HepG2 (cell line): ENCODE measurements around the gene MAP2K5. TPM values are rescaled to one million over a fixed set of nuclear protein-coding genes. Genes with fewer than 3 reads are reported as not detected.

Experiments used
- ATAC-seq: fragments of 200-7000 bp; cut with Tn5 transposase; 3 replicates; pipeline ENCODE4 v1.9.1; 2020; ENCODE audit warnings: mild to moderate bottlenecking, moderate library complexity
- BruUV-seq: library from RNA; stranded (reverse); fragments of 400-500 nt; replicated peaks from 2 replicates; lab custom pipeline; 2021; lab: Mats Ljungman, UMichigan
- CTCF ChIA-PET: fragments of 300-600 bp; formaldehyde crosslinking; extraction: SDS; loops from one replicate; lab custom pipeline; 2021; ENCODE audit warnings: low total read pairs, inconsistent platforms, low intra/inter-chr PET ratio; lab: Yijun Ruan, JAX
- POLR2A ChIA-PET: fragments of 350-600 bp; sonication (Branson Sonifier 250); formaldehyde crosslinking; loops from one replicate; lab custom pipeline; 2020; ENCODE audit warnings: antibody characterized with exemption, inconsistent platforms; lab: Yijun Ruan, JAX
- DNase-seq: peaks from one replicate; pipeline ENCODE4 v3.0.0-alpha.2; 2015; ENCODE audit warnings: low spot score
- FAIRE-seq: peaks from 3 replicates; lab custom pipeline; 2011; peaks lifted over from hg19 to GRCh38; lab: Jason Lieb, UNC
- H2AFZ ChIP-seq: one replicate; pipeline ENCODE4 v1.6.1; 2011; ENCODE audit warnings: low read length, inconsistent platforms
- H3K27ac ChIP-seq: fragments of 300-600 bp; 3 replicates; pipeline ENCODE4 v1.8.0; 2011; ENCODE audit warnings: mixed run types, mild to moderate bottlenecking, mixed read lengths, low read length, inconsistent platforms; ENCODE audit not compliant: insufficient read depth; ENCODE audit errors: extremely low read length
- H3K27me3 ChIP-seq, 2 experiments: fragments of 200-600 bp in 1 of 2; 2 replicates in 1 of 2; 3 replicates in 1 of 2; pipeline versions ENCODE4 v1.6.0 to v1.8.0; 2011; ENCODE audit warnings: low read length in 2 of 2, mild to moderate bottlenecking in 2 of 2, moderate library complexity in 2 of 2, inconsistent platforms in 1 of 2; ENCODE audit not compliant: insufficient read depth in 2 of 2, control insufficient read depth in 1 of 2
- H3K36me3 ChIP-seq, 2 experiments: fragments of 200-600 bp in 1 of 2; replicated peaks in 1 of 2; 2 replicates in 1 of 2; 3 replicates in 1 of 2; pipeline versions ENCODE4 v1.5.1 to v1.8.0; 2011; ENCODE audit warnings: low read length in 2 of 2, inconsistent platforms in 1 of 2; ENCODE audit not compliant: insufficient read depth in 2 of 2, control insufficient read depth in 1 of 2
- H3K4me1 ChIP-seq: 2 replicates; pipeline ENCODE4 v1.5.1; 2012; ENCODE audit warnings: low read length, inconsistent platforms; ENCODE audit not compliant: insufficient read depth
- H3K4me2 ChIP-seq: 2 replicates; pipeline ENCODE4 v1.6.0; 2011; ENCODE audit warnings: low read depth, low read length, inconsistent platforms
- H3K4me3 ChIP-seq, 3 experiments: fragments of 200-600 bp in 1 of 3; sonication (generic), shearing (Covaris generic) in 1 of 3; replicated peaks in 1 of 3; 2 replicates each; pipeline ENCODE4 v1.5.1; 2011 to 2016; ENCODE audit warnings: low read length in 3 of 3, inconsistent platforms in 2 of 3, low read depth in 2 of 3, mild to moderate bottlenecking in 2 of 3, control low read depth in 1 of 3, mixed read lengths in 1 of 3; ENCODE audit not compliant: insufficient read depth in 1 of 3
- H3K79me2 ChIP-seq: one replicate; pipeline ENCODE4 v1.6.1; 2011; ENCODE audit warnings: low read length, inconsistent platforms; ENCODE audit not compliant: insufficient read depth
- H3K9ac ChIP-seq: 2 replicates; pipeline ENCODE4 v1.6.0; 2011; ENCODE audit warnings: mild to moderate bottlenecking, low read depth, low read length, inconsistent platforms; ENCODE audit not compliant: insufficient read depth
- H3K9me3 ChIP-seq: 2 replicates; pipeline ENCODE4 v1.5.1; 2012; ENCODE audit warnings: mild to moderate bottlenecking, low read length
- H4K20me1 ChIP-seq: 2 replicates; pipeline ENCODE4 v1.6.0; 2011; ENCODE audit warnings: inconsistent platforms, mild to moderate bottlenecking, low read length, moderate library complexity; ENCODE audit not compliant: insufficient read depth
- GABPA ChIP-seq, 2 experiments: IDR thresholded peaks; 2 replicates each; pipeline ENCODE4 v1.6.1; 2011 to 2016; ENCODE audit warnings: low read depth in 2 of 2, low read length in 1 of 2, missing biosample characterization in 1 of 2, missing genetic modification characterization in 1 of 2
- NCOA1 ChIP-seq: sonication (generic); formaldehyde crosslinking; IDR thresholded peaks from 2 replicates; pipeline ENCODE4 v1.9.0; 2021; ENCODE audit warnings: missing genetic modification reagents
- NONO ChIP-seq, 2 experiments: fragments of 450-650 bp in 1 of 2; sonication (generic) in 1 of 2; formaldehyde crosslinking in 1 of 2; IDR thresholded peaks in 1 of 2; conservative IDR thresholded peaks in 1 of 2; 2 replicates each; pipeline versions ENCODE4 v1.6.1 to v1.8.0; 2017 to 2022; ENCODE audit warnings: mild to moderate bottlenecking in 1 of 2, missing genetic modification reagents in 1 of 2, moderate library complexity in 1 of 2
- NR2F2 ChIP-seq: IDR thresholded peaks from 2 replicates; pipeline ENCODE4 v1.6.1; 2012; ENCODE audit warnings: low read depth, inconsistent platforms, borderline replicate concordance
- REXO4 ChIP-seq: sonication (generic); formaldehyde crosslinking; IDR thresholded peaks from 2 replicates; pipeline ENCODE4 v1.8.0; 2022; ENCODE audit warnings: missing genetic modification reagents, mild to moderate bottlenecking, borderline replicate concordance
- TBX2 ChIP-seq: sonication (generic); formaldehyde crosslinking; IDR thresholded peaks from 2 replicates; pipeline ENCODE4 v1.5.0; 2020; ENCODE audit warnings: missing genetic modification reagents, mild to moderate bottlenecking, borderline replicate concordance
- TCF12 ChIP-seq, 2 experiments: fragments of 450-650 bp in 1 of 2; sonication (generic) in 1 of 2; formaldehyde crosslinking in 1 of 2; IDR thresholded peaks; 2 replicates each; pipeline versions ENCODE4 v1.6.1 to v1.8.0; 2017 to 2022; ENCODE audit warnings: antibody characterized with exemption in 1 of 2, mild to moderate bottlenecking in 1 of 2, missing genetic modification reagents in 1 of 2, moderate library complexity in 1 of 2
- ZNF234 ChIP-seq: sonication (generic); formaldehyde crosslinking; conservative IDR thresholded peaks from 2 replicates; pipeline ENCODE4 v1.5.1; 2020; ENCODE audit warnings: mild to moderate bottlenecking, missing genetic modification reagents
- ZNF263 ChIP-seq: sonication (generic); formaldehyde crosslinking; IDR thresholded peaks from 2 replicates; pipeline ENCODE4 v1.4.0; 2020; ENCODE audit warnings: missing genetic modification reagents
- ZNF350 ChIP-seq: sonication (generic); formaldehyde crosslinking; IDR thresholded peaks from 2 replicates; pipeline ENCODE4 v1.4.0; 2020; ENCODE audit warnings: mild to moderate bottlenecking, low read depth, missing genetic modification reagents, borderline replicate concordance
- ZNF660 ChIP-seq: sonication (generic); formaldehyde crosslinking; IDR thresholded peaks from 2 replicates; pipeline ENCODE4 v1.5.1; 2020; ENCODE audit warnings: mild to moderate bottlenecking, low read depth, missing genetic modification reagents, borderline replicate concordance
- WGBS: methylation state at CpG from one replicate; pipeline ENCODE4 v1.1.6; 2017; ENCODE audit warnings: low lambda C conversion rate; 5-methylcytosine and 5-hydroxymethylcytosine counted together
- in situ Hi-C: cut with HindIII; loops from 2 replicates; pipeline ENCODE4 v1.10.0; 2017; ENCODE audit warnings: low pct_unique_long_range_greater_than_20kb; ENCODE audit not compliant: extremely low pct_ligation_motif_present
- intact Hi-C: fragments of 100-400 bp; cut with micrococcal nuclease; formaldehyde crosslinking; loops from one replicate; pipeline ENCODE4 v1.10.0; 2022; ENCODE audit not compliant: unreplicated experiment
- polyA plus RNA-seq, 8 experiments: library from polyadenylated mRNA; depleted of rRNA in 3 of 8; stranded (reverse) in 7 of 8; unstranded in 1 of 8; fragments of >200 nt; fragmentation: Illumina TruSeq in 4 of 8; extraction: Trizol in 4 of 8; gene quantifications; 2 replicates each; pipeline versions ENCODE4 v1.2.1 to v1.2.3, GENCODE V29; 2011 to 2016; ENCODE audit warnings: low read depth in 4 of 8, missing spikeins in 1 of 8, mixed read lengths in 1 of 8; ENCODE audit not compliant: insufficient read depth in 1 of 8
- total RNA-seq, 5 experiments: library from RNA; depleted of rRNA; stranded (reverse); fragments of >200 nt; fragmentation: Illumina TruSeq; extraction: Trizol; gene quantifications; 2 replicates each; pipeline ENCODE4 v1.2.3, GENCODE V29; 2016; ENCODE audit warnings: low read depth in 1 of 5
- TF ChIP-seq, protein P1 (sequence below): sonication (generic); formaldehyde crosslinking; IDR thresholded peaks from 2 replicates; pipeline ENCODE4 v1.8.1; 2023; ENCODE audit warnings: mild to moderate bottlenecking, moderate library complexity, missing genetic modification reagents
- TF ChIP-seq, protein P2 (sequence below): sonication (generic); formaldehyde crosslinking; IDR thresholded peaks from 2 replicates; pipeline ENCODE4 v1.4.0; 2020; ENCODE audit warnings: missing genetic modification reagents, borderline replicate concordance
- TF ChIP-seq, protein P3 (sequence below): sonication (generic); formaldehyde crosslinking; conservative IDR thresholded peaks from 2 replicates; pipeline ENCODE4 v1.4.0; 2020; ENCODE audit warnings: missing genetic modification reagents

The MAP2K5 gene
- total and polyA plus RNA-seq, 2 of the 13 experiments (the other 11 are each of a cell fraction or from before 2014, with no cell fraction given), result 4.0 to 4.3 TPM

DNA sequence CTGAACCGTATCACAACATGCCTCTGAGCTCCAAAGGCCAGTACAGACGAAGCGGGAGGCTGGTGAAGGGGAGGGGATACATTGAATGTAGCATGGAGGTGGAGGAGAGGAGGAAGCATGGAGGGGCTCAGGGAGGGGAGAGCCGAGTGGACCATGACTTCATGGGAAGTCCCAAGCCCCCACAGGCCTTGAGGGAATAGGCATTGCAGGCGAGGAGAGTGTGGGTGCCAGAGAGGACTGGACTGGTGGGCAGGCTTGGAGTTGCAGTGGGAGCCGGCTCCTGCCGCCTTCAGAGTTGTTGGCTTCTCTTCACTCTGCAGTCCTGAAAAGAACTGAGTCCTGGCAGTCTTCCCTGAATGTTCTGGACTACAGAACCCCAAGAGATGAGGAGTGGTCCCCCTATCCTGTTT is 300.6 kb downstream of the MAP2K5 start (continued):
- TF ChIP-seq NCOA1 (CRISPR knock-in tag) (no peak), TBX2 (CRISPR knock-in tag) (no peak), NONO (IDR thresholded peaks at IDR 0.05) (no peak), NONO (CRISPR knock-in tag; conservative IDR thresholded peaks at IDR 0.05) (0 out of 2 replicates have a peak, but pooled peaks have one; percentile 43)
- TF ChIP-seq, protein P1, sequence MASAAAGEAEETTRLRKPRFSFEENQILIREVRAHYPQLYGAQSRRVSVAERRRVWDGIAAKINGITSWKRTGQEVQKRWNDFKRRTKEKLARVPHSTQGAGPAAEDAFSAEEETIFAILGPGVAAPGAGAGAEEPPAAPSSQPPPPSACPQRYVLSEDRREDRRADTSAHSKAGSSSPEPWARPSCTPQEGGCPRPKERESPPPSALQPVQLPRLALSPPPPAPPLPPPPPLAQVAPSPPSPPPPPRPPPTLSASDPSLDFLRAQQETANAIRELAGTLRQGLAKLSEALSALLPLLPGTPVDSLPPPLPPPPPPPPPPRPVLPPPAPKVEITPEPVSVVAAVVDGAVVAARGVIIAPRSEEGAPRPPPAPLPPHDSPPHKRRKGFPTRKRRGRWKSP (CRISPR knock-in tag), result 0 out of 2 replicates have a peak, but pooled peaks have one; percentile 24
- TF ChIP-seq, all 625 proteins: peak for 16

DNA sequence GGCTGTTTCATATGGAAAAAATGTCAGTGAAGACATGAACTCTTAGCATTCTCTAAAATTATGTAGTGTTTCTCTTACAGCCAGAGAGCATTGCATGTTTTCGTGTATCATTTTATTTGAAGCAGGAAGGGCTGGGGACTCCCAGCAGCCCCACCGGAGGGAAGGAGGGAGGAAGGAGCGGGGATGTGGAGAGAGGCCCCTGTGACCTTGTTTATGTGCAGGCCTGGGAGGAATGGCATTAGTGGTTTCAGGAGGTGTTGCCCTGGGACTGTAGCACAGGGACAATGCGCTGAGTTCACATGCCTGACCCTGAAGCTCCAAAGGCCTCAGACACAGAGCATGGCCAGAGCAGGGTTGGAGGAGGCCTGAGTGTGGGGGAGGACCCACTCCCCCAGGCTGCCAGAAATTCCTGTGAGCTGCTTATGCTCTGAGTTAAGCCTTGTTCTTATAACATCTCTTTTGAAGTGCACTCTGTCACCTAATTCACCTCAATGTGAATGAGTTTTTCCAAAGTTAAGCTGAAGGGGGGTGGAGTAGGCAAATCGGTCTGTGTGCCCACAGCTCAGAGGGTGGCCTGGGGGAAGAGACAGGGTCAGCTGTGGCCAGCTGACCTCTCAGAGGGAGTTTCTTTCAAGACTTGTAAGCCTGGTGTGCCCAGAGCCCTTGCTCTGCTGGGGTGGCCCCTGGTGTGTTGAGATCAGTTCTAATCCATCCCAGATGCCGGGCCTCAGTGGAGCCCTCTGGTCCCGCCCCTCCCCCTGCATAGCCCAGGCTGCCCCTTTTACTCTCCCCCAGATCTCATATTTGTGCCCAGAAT is 301.3 kb downstream of the MAP2K5 start:
- BruUV-seq, result no TSS peak
- peak; percentile 87 for DNase-seq
- Histone ChIP-seq H3K4me3 (peak overlapping the region; percentile 47 to 69 (median 56)), H3K9ac (peak overlapping the region; percentile 58), H3K9me3 (no peaks in the 10 kb centered on the region), H3K27ac (peak overlapping the region; percentile 76), H3K36me3 (no peaks in the 10 kb centered on the region), H3K27me3 (no peaks in the 10 kb centered on the region; a peak in 1 of 5 replicates), H3K79me2 (no peaks in the 10 kb centered on the region), H2AFZ (peak overlapping the region; percentile 90), H3K4me1 (peaks cover 51% of the 10 kb centered on the region), H4K20me1 (no peaks in the 10 kb centered on the region), H3K4me2 (peak overlapping the region; percentile 79)
- ATAC-seq, result peak; percentile 81
- intact Hi-C loops (loop anchor here (5.0 kb wide), 1 partner anchor 209 kb away; the partner anchor contains the start of gene PIAS1), in situ Hi-C loops (no loop called here)
- ChIA-PET POLR2A (interaction anchor here (0.7 to 1.8 kb wide), 8 partner anchors 7 to 210 kb away, joined by 3 to 8 read pairs (median 4); partner anchors contain the start of gene PIAS1), CTCF (no interaction called here)
- 14% methylated on average over 7 of the region's 7 CpGs for WGBS
- FAIRE-seq, result peak; percentile 81
- no peak for TF ChIP-seq REXO4 (CRISPR knock-in tag)
- no peak for TF ChIP-seq ZNF660 (CRISPR knock-in tag)
- TF ChIP-seq GABPA (IDR thresholded peaks at IDR 0.05; ENCODE audit: low read depth, low read length), result no peak
- no peak for TF ChIP-seq GABPA (CRISPR knock-in tag; IDR thresholded peaks at IDR 0.05; ENCODE audit: low read depth)
- 0 out of 2 replicates have a peak, but pooled peaks have one; percentile 46 for TF ChIP-seq NR2F2
- no peak for TF ChIP-seq ZNF234 (CRISPR knock-in tag)
- TF ChIP-seq, protein P2, sequence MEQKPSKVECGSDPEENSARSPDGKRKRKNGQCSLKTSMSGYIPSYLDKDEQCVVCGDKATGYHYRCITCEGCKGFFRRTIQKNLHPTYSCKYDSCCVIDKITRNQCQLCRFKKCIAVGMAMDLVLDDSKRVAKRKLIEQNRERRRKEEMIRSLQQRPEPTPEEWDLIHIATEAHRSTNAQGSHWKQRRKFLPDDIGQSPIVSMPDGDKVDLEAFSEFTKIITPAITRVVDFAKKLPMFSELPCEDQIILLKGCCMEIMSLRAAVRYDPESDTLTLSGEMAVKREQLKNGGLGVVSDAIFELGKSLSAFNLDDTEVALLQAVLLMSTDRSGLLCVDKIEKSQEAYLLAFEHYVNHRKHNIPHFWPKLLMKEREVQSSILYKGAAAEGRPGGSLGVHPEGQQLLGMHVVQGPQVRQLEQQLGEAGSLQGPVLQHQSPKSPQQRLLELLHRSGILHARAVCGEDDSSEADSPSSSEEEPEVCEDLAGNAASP, result peak; percentile 72; the same call in 1 of the 2 replicates
- no peak for TF ChIP-seq TCF12 (IDR thresholded peaks at IDR 0.05)
- no peak for TF ChIP-seq TCF12 (CRISPR knock-in tag; IDR thresholded peaks at IDR 0.05)
- peak; percentile 89 for TF ChIP-seq ZNF263 (CRISPR knock-in tag)
- TF ChIP-seq ZNF350 (CRISPR knock-in tag), result 0 out of 2 replicates have a peak, but pooled peaks have one; percentile 16
- TF ChIP-seq, protein P3, sequence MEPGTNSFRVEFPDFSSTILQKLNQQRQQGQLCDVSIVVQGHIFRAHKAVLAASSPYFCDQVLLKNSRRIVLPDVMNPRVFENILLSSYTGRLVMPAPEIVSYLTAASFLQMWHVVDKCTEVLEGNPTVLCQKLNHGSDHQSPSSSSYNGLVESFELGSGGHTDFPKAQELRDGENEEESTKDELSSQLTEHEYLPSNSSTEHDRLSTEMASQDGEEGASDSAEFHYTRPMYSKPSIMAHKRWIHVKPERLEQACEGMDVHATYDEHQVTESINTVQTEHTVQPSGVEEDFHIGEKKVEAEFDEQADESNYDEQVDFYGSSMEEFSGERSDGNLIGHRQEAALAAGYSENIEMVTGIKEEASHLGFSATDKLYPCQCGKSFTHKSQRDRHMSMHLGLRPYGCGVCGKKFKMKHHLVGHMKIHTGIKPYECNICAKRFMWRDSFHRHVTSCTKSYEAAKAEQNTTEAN (CRISPR knock-in tag), result no peak
